ENCODE results near the gene SGSH. TPM values are rescaled to one million over a fixed set of nuclear protein-coding genes. Genes with fewer than 3 reads are reported as not detected.

Gene SGSH
- total RNA-seq, 2 donors from 2014 or later = 40.4 to 42.5 TPM

DNA sequence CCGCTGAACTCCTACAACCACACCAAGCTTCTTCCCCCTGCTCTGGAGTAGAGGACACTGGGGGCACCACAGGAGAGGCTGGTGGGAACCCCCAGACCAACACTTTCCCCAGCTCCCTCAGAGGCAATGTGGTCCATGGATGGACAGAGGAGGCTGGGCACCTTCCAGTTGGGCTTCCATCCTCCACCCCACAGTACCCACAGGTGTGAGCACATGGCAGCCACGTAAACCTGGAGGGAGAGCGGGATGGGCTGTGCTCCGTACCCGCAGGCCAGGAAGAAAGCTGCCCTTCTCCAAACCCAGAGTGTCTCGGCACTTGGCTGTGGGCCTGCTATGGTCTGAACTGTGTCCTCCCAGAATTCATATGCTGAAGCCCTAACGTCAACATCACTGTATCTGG is 1.7 kb downstream of the SGSH start:
- TF ChIP-seq, protein P1, sequence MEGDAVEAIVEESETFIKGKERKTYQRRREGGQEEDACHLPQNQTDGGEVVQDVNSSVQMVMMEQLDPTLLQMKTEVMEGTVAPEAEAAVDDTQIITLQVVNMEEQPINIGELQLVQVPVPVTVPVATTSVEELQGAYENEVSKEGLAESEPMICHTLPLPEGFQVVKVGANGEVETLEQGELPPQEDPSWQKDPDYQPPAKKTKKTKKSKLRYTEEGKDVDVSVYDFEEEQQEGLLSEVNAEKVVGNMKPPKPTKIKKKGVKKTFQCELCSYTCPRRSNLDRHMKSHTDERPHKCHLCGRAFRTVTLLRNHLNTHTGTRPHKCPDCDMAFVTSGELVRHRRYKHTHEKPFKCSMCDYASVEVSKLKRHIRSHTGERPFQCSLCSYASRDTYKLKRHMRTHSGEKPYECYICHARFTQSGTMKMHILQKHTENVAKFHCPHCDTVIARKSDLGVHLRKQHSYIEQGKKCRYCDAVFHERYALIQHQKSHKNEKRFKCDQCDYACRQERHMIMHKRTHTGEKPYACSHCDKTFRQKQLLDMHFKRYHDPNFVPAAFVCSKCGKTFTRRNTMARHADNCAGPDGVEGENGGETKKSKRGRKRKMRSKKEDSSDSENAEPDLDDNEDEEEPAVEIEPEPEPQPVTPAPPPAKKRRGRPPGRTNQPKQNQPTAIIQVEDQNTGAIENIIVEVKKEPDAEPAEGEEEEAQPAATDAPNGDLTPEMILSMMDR (conservative IDR thresholded peaks at IDR 0.05) = no peak
- no peak overlapping the region for H3K27ac Mint-ChIP-seq
- no peaks in the 10 kb centered on the region for H3K9me3 ChIP-seq (ENCODE audit: control insufficient read depth, low read length)
- H3K27me3 ChIP-seq (ENCODE audit: control insufficient read depth, insufficient read depth, low read length, poor library complexity, severe bottlenecking) = no peaks in the 10 kb centered on the region
- no peak overlapping the region for H3K9ac ChIP-seq (ENCODE audit: extremely low read depth, low read length, poor library complexity, severe bottlenecking)
- peaks cover 28% of the 10 kb centered on the region for H3K36me3 ChIP-seq (ENCODE audit: control insufficient read depth, insufficient read depth, low read length)
- H3K4me3 ChIP-seq (ENCODE audit: low read length) = no peak overlapping the region
- H3K27ac ChIP-seq (ENCODE audit: low read depth, low read length) = no peak overlapping the region
- H3K4me3 Mint-ChIP-seq = peak overlapping the region; percentile 88
- peaks cover 32% of the 10 kb centered on the region for H3K36me3 Mint-ChIP-seq (ENCODE audit: low read depth)
- WGBS, 2 experiments (ENCODE audit: insufficient coverage in 1 of 2, insufficient read length in 1 of 2) = 84 to 87% methylated on average over 3 to 7 of the region's 7 CpGs
- no peaks in the 10 kb centered on the region for H3K4me1 ChIP-seq (ENCODE audit: control insufficient read depth, insufficient read depth, low read length)
- no peak for DNase-seq
- peaks cover 7% of the 10 kb centered on the region for H3K4me1 Mint-ChIP-seq
- H3K9me3 Mint-ChIP-seq = no peaks in the 10 kb centered on the region
- no peaks in the 10 kb centered on the region for H3K27me3 Mint-ChIP-seq (ENCODE audit: insufficient read depth)

DNA sequence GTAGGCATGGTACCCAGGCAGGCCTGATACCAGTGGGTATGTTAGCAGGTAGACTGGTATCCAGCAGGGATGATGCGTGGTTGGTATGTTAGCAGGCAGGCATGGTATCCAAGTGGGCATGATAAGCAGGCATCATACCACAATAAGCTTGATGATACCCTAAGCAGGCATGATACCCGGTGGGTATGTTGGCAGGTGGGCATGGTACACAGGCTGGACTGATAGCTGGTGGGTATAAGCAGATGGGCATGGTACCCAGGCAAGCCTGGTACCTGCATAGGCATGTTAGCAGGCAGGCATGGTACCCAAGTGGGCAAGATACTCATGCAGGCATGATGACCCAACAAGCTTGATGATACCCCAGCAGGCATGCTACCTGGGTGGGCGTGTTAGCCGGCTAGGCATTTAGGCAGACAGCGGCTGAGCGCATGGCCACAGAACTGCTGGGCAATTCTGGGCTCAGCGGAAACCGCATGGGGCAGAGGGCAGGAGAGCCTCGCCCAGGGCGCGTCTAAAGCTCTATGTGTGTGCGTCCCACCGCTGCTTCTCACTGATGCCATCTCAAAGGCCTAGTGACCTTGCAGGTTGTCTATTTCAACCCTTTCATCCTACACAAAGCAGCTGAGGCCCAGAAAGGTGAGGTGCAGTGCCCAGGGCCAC is 2.3 kb downstream of the SGSH start:
- 96 to 98% methylated on average over 11 to 13 of the region's 13 CpGs for WGBS, 2 experiments (ENCODE audit: insufficient coverage in 1 of 2, insufficient read length in 1 of 2)
- no peak overlapping the region for H3K27ac ChIP-seq (ENCODE audit: low read depth, low read length)
- Mint-ChIP-seq H3K27ac (no peak overlapping the region), H3K9me3 (no peaks in the 10 kb centered on the region), H3K27me3 (ENCODE audit: insufficient read depth) (no peaks in the 10 kb centered on the region), H3K4me1 (peaks cover 7% of the 10 kb centered on the region), H3K36me3 (ENCODE audit: low read depth) (peaks cover 29% of the 10 kb centered on the region), H3K4me3 (no peak overlapping the region)
- H3K4me3 ChIP-seq (ENCODE audit: low read length) = no peak overlapping the region
- no peaks in the 10 kb centered on the region for H3K27me3 ChIP-seq (ENCODE audit: control insufficient read depth, insufficient read depth, low read length, poor library complexity, severe bottlenecking)
- no peaks in the 10 kb centered on the region for H3K9me3 ChIP-seq (ENCODE audit: control insufficient read depth, low read length)
- H3K36me3 ChIP-seq (ENCODE audit: control insufficient read depth, insufficient read depth, low read length) = peaks cover 22% of the 10 kb centered on the region
- H3K4me1 ChIP-seq (ENCODE audit: control insufficient read depth, insufficient read depth, low read length) = no peaks in the 10 kb centered on the region
- TF ChIP-seq, protein P1 (conservative IDR thresholded peaks at IDR 0.05) = no peak
- DNase-seq = no peak
- H3K9ac ChIP-seq (ENCODE audit: extremely low read depth, low read length, poor library complexity, severe bottlenecking) = no peak overlapping the region

DNA sequence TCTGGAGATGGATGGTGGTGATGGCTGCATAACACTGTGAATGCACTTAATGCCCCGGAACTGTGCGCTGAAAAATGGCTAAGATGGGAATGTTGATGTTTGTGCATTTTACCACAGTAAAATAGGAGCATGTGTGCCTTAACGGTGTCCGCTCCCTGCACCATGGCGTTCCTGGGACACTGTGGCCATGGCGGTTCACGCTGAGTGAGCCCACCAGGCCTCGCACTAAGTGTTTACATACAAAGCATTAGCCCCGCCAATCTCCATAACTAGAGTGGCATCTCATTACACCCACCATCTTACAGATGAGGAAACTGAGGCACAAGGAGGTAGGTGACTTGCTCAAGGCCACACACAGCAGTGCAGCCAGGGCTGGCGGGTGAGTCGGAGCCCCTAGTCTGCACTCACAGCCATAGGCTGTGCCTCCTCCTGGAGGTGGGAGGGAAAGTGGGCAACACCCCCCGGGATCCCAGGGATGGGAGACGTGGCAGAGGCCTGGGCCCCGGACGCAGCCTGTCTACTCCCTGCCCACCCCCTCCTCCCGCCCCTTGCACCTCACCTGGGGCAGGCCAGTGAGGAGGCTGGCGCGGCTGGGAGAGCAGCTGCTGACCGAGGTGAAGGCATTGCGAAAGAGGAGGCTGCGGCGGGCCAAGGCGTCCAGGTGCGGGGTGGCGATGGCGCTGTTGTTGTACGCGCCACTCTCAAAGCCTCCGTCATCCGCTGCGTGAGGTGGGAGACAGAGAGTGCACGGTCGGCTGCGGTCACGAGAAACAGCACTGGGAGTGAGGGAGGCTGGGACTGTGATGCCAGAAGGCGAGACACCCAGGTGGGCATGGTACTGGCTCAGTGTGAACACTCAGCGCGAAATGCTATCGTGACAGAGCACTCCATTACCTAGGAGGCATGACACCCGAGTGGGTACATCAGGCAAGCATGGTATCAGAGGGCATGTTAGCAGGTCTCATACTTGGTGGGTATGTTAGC is 3.4 kb downstream of the SGSH start:
- H3K27ac Mint-ChIP-seq = no peak overlapping the region
- Histone ChIP-seq H3K27me3 (ENCODE audit: control insufficient read depth, insufficient read depth, low read length, poor library complexity, severe bottlenecking) (no peaks in the 10 kb centered on the region), H3K9ac (ENCODE audit: extremely low read depth, low read length, poor library complexity, severe bottlenecking) (no peak overlapping the region), H3K27ac (ENCODE audit: low read depth, low read length) (no peak overlapping the region), H3K4me1 (ENCODE audit: control insufficient read depth, insufficient read depth, low read length) (no peaks in the 10 kb centered on the region), H3K9me3 (ENCODE audit: control insufficient read depth, low read length) (no peaks in the 10 kb centered on the region), H3K4me3 (ENCODE audit: low read length) (no peak overlapping the region), H3K36me3 (ENCODE audit: control insufficient read depth, insufficient read depth, low read length) (peaks cover 27% of the 10 kb centered on the region)
- 95 to 99% methylated on average over 32 to 40 of the region's 40 CpGs for WGBS, 2 experiments (ENCODE audit: insufficient coverage in 1 of 2, insufficient read length in 1 of 2)
- H3K4me1 Mint-ChIP-seq = peaks cover 7% of the 10 kb centered on the region
- no peak overlapping the region for H3K4me3 Mint-ChIP-seq
- H3K9me3 Mint-ChIP-seq = no peaks in the 10 kb centered on the region
- TF ChIP-seq, protein P1 (conservative IDR thresholded peaks at IDR 0.05) = no peak
- peaks cover 28% of the 10 kb centered on the region for H3K36me3 Mint-ChIP-seq (ENCODE audit: low read depth)
- no peaks in the 10 kb centered on the region for H3K27me3 Mint-ChIP-seq (ENCODE audit: insufficient read depth)
- no peak for DNase-seq
